ENCODE measurements around the gene MAPK8. TPM values are rescaled to one million over a fixed set of nuclear protein-coding genes. Genes with fewer than 3 reads are reported as not detected.

MAPK8 gene
- polyA plus RNA-seq, 1 of the 3 experiments (the other 2 are of a cell fraction), result 26.4 TPM

GRCh38 chr10:48300556-48300955 is 5.9 kb upstream of the MAPK8 start:
- DNase-seq, result no peak
- Histone ChIP-seq H3K79me2 (ENCODE audit: insufficient read depth) (no peaks in the 10 kb centered on the region), H3K9ac (no peak overlapping the region), H3K9me2 (no peaks in the 10 kb centered on the region), H3K4me3 (ENCODE audit: low read depth in 2 of 2, low read length in 1 of 2) (no peak overlapping the region), H3K4me1 (ENCODE audit: control insufficient read depth in 1 of 2, insufficient read depth in 2 of 2, low read depth in 1 of 2, low read length in 1 of 2) (no peaks in the 10 kb centered on the region; a peak in 1 of 4 replicates), H4K20me1 (ENCODE audit: insufficient read depth) (no peaks in the 10 kb centered on the region), H3K27ac (ENCODE audit: low read depth in 2 of 2, low read length in 1 of 2) (no peak overlapping the region), H3K27me3 (ENCODE audit: insufficient read depth) (no peaks in the 10 kb centered on the region; the same call in 1 of the 2 replicates), H3K4me2 (no peak overlapping the region), H3K9me3 (no peaks in the 10 kb centered on the region), H3K36me3 (replicated peaks in 1 of 2; ENCODE audit: control insufficient read depth in 1 of 2, insufficient read depth in 2 of 2, low read length in 1 of 2) (no peaks in the 10 kb centered on the region), H3F3A (replicated peaks; ENCODE audit: insufficient read depth) (no peaks in the 10 kb centered on the region), H2AFZ (ENCODE audit: low read depth) (no peak overlapping the region)
- TF ChIP-seq GATA2 (CRISPR knock-in tag; IDR thresholded peaks at IDR 0.05) (no peak), FOXM1 (IDR thresholded peaks at IDR 0.05; ENCODE audit: low read depth) (no peak), TAF1 (IDR thresholded peaks at IDR 0.05; ENCODE audit: borderline replicate concordance, low read depth, low read length) (no peak), TCF12 (IDR thresholded peaks at IDR 0.05) (no peak), POLR2AphosphoS5 (IDR thresholded peaks at IDR 0.05; ENCODE audit: low read depth, low read length) (no peak), USF1 (IDR thresholded peaks at IDR 0.05; ENCODE audit: borderline replicate concordance, low read depth) (no peak), EP300 (IDR thresholded peaks at IDR 0.05; ENCODE audit: borderline replicate concordance in 1 of 2, low read depth in 1 of 2, low read length in 1 of 2) (no peak), CHD2 (IDR thresholded peaks at IDR 0.05; ENCODE audit: low read length, partially characterized antibody) (no peak), RAD21 (IDR thresholded peaks at IDR 0.05; ENCODE audit: low read length) (no peak), GABPA (IDR thresholded peaks at IDR 0.05; ENCODE audit: low read depth) (no peak), REST (IDR thresholded peaks at IDR 0.05; ENCODE audit: low read depth, low read length) (no peak), USF2 (IDR thresholded peaks at IDR 0.05; ENCODE audit: borderline replicate concordance, low read depth, low read length) (no peak), TEAD4 (IDR thresholded peaks at IDR 0.05; ENCODE audit: borderline replicate concordance, insufficient read depth) (no peak), EZH2phosphoT487 (IDR thresholded peaks at IDR 0.05; ENCODE audit: borderline replicate concordance, low read depth) (no peak), ZBTB33 (IDR thresholded peaks at IDR 0.05; ENCODE audit: borderline replicate concordance, low read depth) (no peak), MAX (IDR thresholded peaks at IDR 0.05; ENCODE audit: low read depth) (no peak), NRF1 (IDR thresholded peaks at IDR 0.05; ENCODE audit: low read depth, low read length) (no peak), JUND (IDR thresholded peaks at IDR 0.05) (no peak), FOSL2 (IDR thresholded peaks at IDR 0.05; ENCODE audit: borderline replicate concordance, low read depth) (no peak), SIN3A (IDR thresholded peaks at IDR 0.05; ENCODE audit: borderline replicate concordance, low read depth, low read length) (no peak)
- ChIA-PET POLR2A (no interaction called here), CTCF (interaction anchor here (1.2 to 1.4 kb wide), 2 partner anchors 12 to 14 kb away, joined by 4 to 7 read pairs; no protein-coding TSS in a partner anchor)
- WGBS (ENCODE audit: low lambda C conversion rate), result 60% methylated on average over 2 of the region's 2 CpGs
